ENCODE results near the gene GALT. TPM values are rescaled to one million over a fixed set of nuclear protein-coding genes. Genes with fewer than 3 reads are reported as not detected.
"Not testable (repeated sequence)": the region's sequence is repeated elsewhere in the genome, so short reads cannot be mapped to it uniquely, and the experiment has no call there.

GALT gene
- total RNA-seq, 6 experiments from 2014 or later: 20.5 to 27.4 (median 22.0) TPM

GRCh38 chr9:34635556-34635955, 10.9 kb upstream of the GALT start:
- peaks cover 9% of the 10 kb centered on the region for H3K27me3 Mint-ChIP-seq (ENCODE audit: insufficient read depth)
- H3K4me3 Mint-ChIP-seq: peak overlapping the region; percentile 74
- no peak overlapping the region for H3K27ac Mint-ChIP-seq
- DNase-seq: no peak
- TF ChIP-seq, protein P1, sequence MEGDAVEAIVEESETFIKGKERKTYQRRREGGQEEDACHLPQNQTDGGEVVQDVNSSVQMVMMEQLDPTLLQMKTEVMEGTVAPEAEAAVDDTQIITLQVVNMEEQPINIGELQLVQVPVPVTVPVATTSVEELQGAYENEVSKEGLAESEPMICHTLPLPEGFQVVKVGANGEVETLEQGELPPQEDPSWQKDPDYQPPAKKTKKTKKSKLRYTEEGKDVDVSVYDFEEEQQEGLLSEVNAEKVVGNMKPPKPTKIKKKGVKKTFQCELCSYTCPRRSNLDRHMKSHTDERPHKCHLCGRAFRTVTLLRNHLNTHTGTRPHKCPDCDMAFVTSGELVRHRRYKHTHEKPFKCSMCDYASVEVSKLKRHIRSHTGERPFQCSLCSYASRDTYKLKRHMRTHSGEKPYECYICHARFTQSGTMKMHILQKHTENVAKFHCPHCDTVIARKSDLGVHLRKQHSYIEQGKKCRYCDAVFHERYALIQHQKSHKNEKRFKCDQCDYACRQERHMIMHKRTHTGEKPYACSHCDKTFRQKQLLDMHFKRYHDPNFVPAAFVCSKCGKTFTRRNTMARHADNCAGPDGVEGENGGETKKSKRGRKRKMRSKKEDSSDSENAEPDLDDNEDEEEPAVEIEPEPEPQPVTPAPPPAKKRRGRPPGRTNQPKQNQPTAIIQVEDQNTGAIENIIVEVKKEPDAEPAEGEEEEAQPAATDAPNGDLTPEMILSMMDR (IDR thresholded peaks at IDR 0.05): no peak
- H3K36me3 Mint-ChIP-seq (ENCODE audit: low read depth): peaks cover 11% of the 10 kb centered on the region; the same call in 1 of the 2 replicates
- H3K4me1 Mint-ChIP-seq (ENCODE audit: low read depth): peaks cover 32% of the 10 kb centered on the region
- no peaks in the 10 kb centered on the region for H3K9me3 Mint-ChIP-seq

- no peaks in the 10 kb centered on the region for H3K9me3 Mint-ChIP-seq
- DNase-seq: no peak
- H3K27me3 Mint-ChIP-seq (ENCODE audit: insufficient read depth): peaks cover 2% of the 10 kb centered on the region; the same call in 1 of the 2 replicates
- peaks cover 11% of the 10 kb centered on the region; the same call in 1 of the 2 replicates for H3K36me3 Mint-ChIP-seq (ENCODE audit: low read depth)
- H3K4me3 Mint-ChIP-seq: peak overlapping the region; percentile 96
- TF ChIP-seq, protein P1 (IDR thresholded peaks at IDR 0.05): no peak
- peaks cover 35% of the 10 kb centered on the region for H3K4me1 Mint-ChIP-seq (ENCODE audit: low read depth)
- H3K27ac Mint-ChIP-seq: peak overlapping the region; percentile 68
Observed at GRCh38 chr9:34636791-34637355, 9.6 kb upstream of the GALT start.

- H3K36me3 Mint-ChIP-seq (ENCODE audit: low read depth): peaks cover 11% of the 10 kb centered on the region; the same call in 1 of the 2 replicates
- no peaks in the 10 kb centered on the region for H3K9me3 Mint-ChIP-seq
- TF ChIP-seq, protein P1 (IDR thresholded peaks at IDR 0.05): no peak
- H3K27ac Mint-ChIP-seq: peak within 1 kb of the TSS; percentile 68
- peaks cover 2% of the 10 kb centered on the region; the same call in 1 of the 2 replicates for H3K27me3 Mint-ChIP-seq (ENCODE audit: insufficient read depth)
- H3K4me1 Mint-ChIP-seq (ENCODE audit: low read depth): peaks cover 35% of the 10 kb centered on the region
- H3K4me3 Mint-ChIP-seq: peak within 1 kb of the TSS; percentile 96
- peak; percentile 87 for DNase-seq
Observed at GRCh38 chr9:34637356-34638137, 8.9 kb upstream of the GALT start, which contains the start of gene SIGMAR1. Gene SIGMAR1, minus strand, starts transcription at chr9:34637787. Its CDS starts 90 bp downstream, at chr9:34637697.

- Mint-ChIP-seq H3K9me3 (no peaks in the 10 kb centered on the region), H3K27ac (peak overlapping the region; percentile 68), H3K4me1 (ENCODE audit: low read depth) (peaks cover 35% of the 10 kb centered on the region), H3K4me3 (peak overlapping the region; percentile 96), H3K36me3 (ENCODE audit: low read depth) (peaks cover 11% of the 10 kb centered on the region; the same call in 1 of the 2 replicates), H3K27me3 (ENCODE audit: insufficient read depth) (no peaks in the 10 kb centered on the region)
- DNase-seq: no peak
- TF ChIP-seq, protein P1 (IDR thresholded peaks at IDR 0.05): no peak
Observed at GRCh38 chr9:34638138-34638445, 8.4 kb upstream of the GALT start.

- not testable (repeated sequence) for H3K27me3 Mint-ChIP-seq (ENCODE audit: insufficient read depth); H3K4me3 Mint-ChIP-seq; DNase-seq; H3K27ac Mint-ChIP-seq; H3K9me3 Mint-ChIP-seq
- H3K36me3 Mint-ChIP-seq (ENCODE audit: low read depth): peaks cover 11% of the 10 kb centered on the region; the same call in 1 of the 2 replicates
- H3K4me1 Mint-ChIP-seq (ENCODE audit: low read depth): peaks cover 35% of the 10 kb centered on the region
Observed at GRCh38 chr9:34639322-34639721, 7.2 kb upstream of the GALT start.

GRCh38 chr9:34642679-34643078, 3.8 kb upstream of the GALT start:
- H3K4me1 Mint-ChIP-seq (ENCODE audit: low read depth): peaks cover 32% of the 10 kb centered on the region
- H3K4me3 Mint-ChIP-seq: no peak overlapping the region
- DNase-seq: no peak

More at GRCh38 chr9:34642679-34643078, 3.8 kb upstream of the GALT start:
- no peaks in the 10 kb centered on the region for H3K27me3 Mint-ChIP-seq (ENCODE audit: insufficient read depth)
- TF ChIP-seq, protein P1 (IDR thresholded peaks at IDR 0.05): no peak
- no peak overlapping the region for H3K27ac Mint-ChIP-seq
- H3K36me3 Mint-ChIP-seq (ENCODE audit: low read depth): no peaks in the 10 kb centered on the region
- no peaks in the 10 kb centered on the region for H3K9me3 Mint-ChIP-seq

Data from HFFc6 (cell line).